HEK293 (cell line): ENCODE data around the gene KIF22.
"Not testable (repeated sequence)": the region's sequence is repeated elsewhere in the genome, so short reads cannot be mapped to it uniquely, and the experiment has no call there.

ENCODE experiments used
- CTCF ChIA-PET: fragments of 350-600 bp; formaldehyde crosslinking; extraction: SDS; loops from one replicate; lab custom pipeline; 2021; ENCODE audit warnings: antibody characterized with exemption; lab: Yijun Ruan, JAX
- POLR2A ChIA-PET: fragments of 300-600 bp; formaldehyde crosslinking; extraction: SDS; loops from one replicate; lab custom pipeline; 2020; ENCODE audit warnings: antibody characterized with exemption, inconsistent platforms; lab: Yijun Ruan, JAX
- H3K27ac ChIP-seq: fragments of 200-500 bp; sonication (Bioruptor generic); 2 replicates; pipeline ENCODE4 v1.5.1; 2014; ENCODE audit warnings: low read depth, low read length, control low read depth, inconsistent platforms; ENCODE audit errors: extremely low read depth
- H3K36me3 ChIP-seq, 2 experiments: fragments of 200-500 bp in 1 of 2; sonication (Bioruptor generic) in 1 of 2; 1 replicate in 1 of 2; 2 replicates in 1 of 2; pipeline ENCODE4 v1.5.1; 2014 to 2017; ENCODE audit warnings: inconsistent platforms in 2 of 2, low read length in 2 of 2; ENCODE audit not compliant: control insufficient read depth in 2 of 2, insufficient read depth in 1 of 2
- H3K4me1 ChIP-seq: fragments of 200-500 bp; sonication (Bioruptor generic); 2 replicates; pipeline ENCODE4 v1.5.1; 2014; ENCODE audit warnings: mild to moderate bottlenecking, low read length, inconsistent platforms; ENCODE audit not compliant: control insufficient read depth, insufficient read depth
- H3K4me3 ChIP-seq: 2 replicates; pipeline ENCODE4 v1.5.1; 2011; ENCODE audit warnings: low read depth, mild to moderate bottlenecking, control low read depth, low read length, moderate library complexity
- H3K9me3 ChIP-seq: fragments of 200-500 bp; sonication (Bioruptor generic); 2 replicates; pipeline ENCODE4 v1.5.1; 2014; ENCODE audit warnings: low read depth, low read length, inconsistent platforms; ENCODE audit not compliant: control insufficient read depth, insufficient read depth
- BCL11A ChIP-seq: fragments of 450-650 bp; formaldehyde crosslinking; IDR thresholded peaks from 2 replicates; pipeline ENCODE4 v1.5.1; 2016; ENCODE audit warnings: low read depth, missing biosample characterization, missing genetic modification characterization
- BCL11B ChIP-seq: fragments of 450-650 bp; formaldehyde crosslinking; IDR thresholded peaks from 2 replicates; pipeline ENCODE4 v1.5.1; 2016; ENCODE audit warnings: low read depth, missing biosample characterization, missing genetic modification characterization
- ELK4 ChIP-seq: IDR thresholded peaks from 2 replicates; pipeline ENCODE4 v1.6.1; 2011; ENCODE audit warnings: mild to moderate bottlenecking, low read depth, low read length, borderline replicate concordance
- GFI1B ChIP-seq: fragments of 450-650 bp; formaldehyde crosslinking; IDR thresholded peaks from 2 replicates; pipeline ENCODE4 v1.5.1; 2016; ENCODE audit warnings: missing biosample characterization, missing genetic modification characterization
- SALL2 ChIP-seq: fragments of 450-650 bp; formaldehyde crosslinking; IDR thresholded peaks from 2 replicates; pipeline ENCODE4 v1.5.0; 2017; ENCODE audit warnings: missing biosample characterization, mild to moderate bottlenecking, missing genetic modification characterization, borderline replicate concordance
- TRIM28 ChIP-seq: IDR thresholded peaks from 2 replicates; pipeline ENCODE4 v1.6.1; 2011; ENCODE audit warnings: low read length, control low read depth, borderline replicate concordance
- ZBTB8A ChIP-seq: fragments of 450-650 bp; formaldehyde crosslinking; IDR thresholded peaks from 2 replicates; pipeline ENCODE4 v1.5.1; 2016; ENCODE audit warnings: missing biosample characterization, missing genetic modification characterization
- ZFP41 ChIP-seq: fragments of 450-650 bp; formaldehyde crosslinking; IDR thresholded peaks from 2 replicates; pipeline ENCODE4 v1.5.1; 2016; ENCODE audit warnings: missing biosample characterization, missing genetic modification characterization, borderline replicate concordance
- ZNF112 ChIP-seq: fragments of 450-650 bp; formaldehyde crosslinking; IDR thresholded peaks from 2 replicates; pipeline ENCODE4 v1.5.0; 2017; ENCODE audit warnings: missing biosample characterization, missing genetic modification characterization
- ZNF121 ChIP-seq: fragments of 450-650 bp; formaldehyde crosslinking; IDR thresholded peaks from 2 replicates; pipeline ENCODE4 v1.5.1; 2016; ENCODE audit warnings: missing biosample characterization, missing genetic modification characterization
- ZNF169 ChIP-seq: fragments of 450-650 bp; formaldehyde crosslinking; IDR thresholded peaks from 2 replicates; pipeline ENCODE4 v1.5.1; 2016; ENCODE audit warnings: missing biosample characterization, missing genetic modification characterization
- ZNF184 ChIP-seq: fragments of 450-650 bp; IDR thresholded peaks from 2 replicates; pipeline ENCODE4 v1.5.1; 2018; ENCODE audit warnings: missing biosample characterization, mild to moderate bottlenecking, missing genetic modification characterization
- ZNF19 ChIP-seq: fragments of 450-650 bp; formaldehyde crosslinking; IDR thresholded peaks from 2 replicates; pipeline ENCODE4; 2016; ENCODE audit warnings: missing biosample characterization, missing genetic modification characterization, low read depth
- ZNF2 ChIP-seq: fragments of 450-650 bp; formaldehyde crosslinking; IDR thresholded peaks from 2 replicates; pipeline ENCODE4 v1.5.1; 2016; ENCODE audit warnings: missing biosample characterization, missing genetic modification characterization
- ZNF202 ChIP-seq: fragments of 450-650 bp; formaldehyde crosslinking; IDR thresholded peaks from 2 replicates; pipeline ENCODE4 v1.5.1; 2016; ENCODE audit warnings: missing biosample characterization, missing genetic modification characterization, borderline replicate concordance
- ZNF214 ChIP-seq: fragments of 450-650 bp; formaldehyde crosslinking; IDR thresholded peaks from 2 replicates; pipeline ENCODE4 v1.5.1; 2017; ENCODE audit warnings: missing biosample characterization, mild to moderate bottlenecking, missing genetic modification characterization, borderline replicate concordance
- ZNF274 ChIP-seq, 2 experiments: fragments of 200-500 bp in 1 of 2; fragments of 450-650 bp in 1 of 2; sonication (Bioruptor generic) in 1 of 2; formaldehyde crosslinking in 1 of 2; IDR thresholded peaks; 2 replicates each; pipeline versions ENCODE4 v1.5.1 to v1.6.1; 2014 to 2016; ENCODE audit warnings: borderline replicate concordance in 1 of 2, inconsistent platforms in 1 of 2, low read length in 1 of 2, missing biosample characterization in 1 of 2, missing genetic modification characterization in 1 of 2
- ZNF423 ChIP-seq: fragments of 450-650 bp; formaldehyde crosslinking; IDR thresholded peaks from 2 replicates; pipeline ENCODE4 v1.5.1; 2016; ENCODE audit warnings: missing biosample characterization, missing genetic modification characterization
- ZNF510 ChIP-seq: fragments of 450-650 bp; formaldehyde crosslinking; IDR thresholded peaks from 2 replicates; pipeline ENCODE4 v1.5.1; 2018; ENCODE audit warnings: mild to moderate bottlenecking, missing genetic modification characterization, missing biosample characterization; ENCODE audit not compliant: insufficient replicate concordance
- ZNF514 ChIP-seq: fragments of 450-650 bp; formaldehyde crosslinking; IDR thresholded peaks from 2 replicates; pipeline ENCODE4 v1.5.1; 2016; ENCODE audit warnings: missing biosample characterization, missing genetic modification characterization
- ZNF529 ChIP-seq: fragments of 450-650 bp; formaldehyde crosslinking; IDR thresholded peaks from 2 replicates; pipeline ENCODE4 v1.5.1; 2017; ENCODE audit warnings: missing genetic modification characterization, missing biosample characterization; ENCODE audit not compliant: insufficient replicate concordance
- ZNF530 ChIP-seq: fragments of 450-650 bp; formaldehyde crosslinking; IDR thresholded peaks from 2 replicates; pipeline ENCODE4 v1.5.1; 2016; ENCODE audit warnings: low read depth, missing biosample characterization, missing genetic modification characterization
- ZNF664 ChIP-seq: fragments of 450-650 bp; formaldehyde crosslinking; IDR thresholded peaks from 2 replicates; pipeline ENCODE4 v1.5.1; 2016; ENCODE audit warnings: missing biosample characterization, missing genetic modification characterization
- ZNF791 ChIP-seq: fragments of 450-650 bp; formaldehyde crosslinking; IDR thresholded peaks from 2 replicates; pipeline ENCODE4 v1.5.1; 2016; ENCODE audit warnings: missing biosample characterization, missing genetic modification characterization
- ZSCAN16 ChIP-seq: fragments of 450-650 bp; formaldehyde crosslinking; IDR thresholded peaks from 2 replicates; pipeline ENCODE4 v1.5.1; 2016; ENCODE audit warnings: missing biosample characterization, missing genetic modification characterization
- ZXDB ChIP-seq: fragments of 450-650 bp; formaldehyde crosslinking; IDR thresholded peaks from 2 replicates; pipeline ENCODE4 v1.5.1; 2016; ENCODE audit warnings: missing biosample characterization, missing genetic modification characterization
- TF ChIP-seq, protein P1 (sequence below): fragments of 450-650 bp; formaldehyde crosslinking; IDR thresholded peaks from 2 replicates; pipeline ENCODE4 v1.5.1; 2016; ENCODE audit warnings: missing biosample characterization, missing genetic modification characterization

Gene KIF22

DNA sequence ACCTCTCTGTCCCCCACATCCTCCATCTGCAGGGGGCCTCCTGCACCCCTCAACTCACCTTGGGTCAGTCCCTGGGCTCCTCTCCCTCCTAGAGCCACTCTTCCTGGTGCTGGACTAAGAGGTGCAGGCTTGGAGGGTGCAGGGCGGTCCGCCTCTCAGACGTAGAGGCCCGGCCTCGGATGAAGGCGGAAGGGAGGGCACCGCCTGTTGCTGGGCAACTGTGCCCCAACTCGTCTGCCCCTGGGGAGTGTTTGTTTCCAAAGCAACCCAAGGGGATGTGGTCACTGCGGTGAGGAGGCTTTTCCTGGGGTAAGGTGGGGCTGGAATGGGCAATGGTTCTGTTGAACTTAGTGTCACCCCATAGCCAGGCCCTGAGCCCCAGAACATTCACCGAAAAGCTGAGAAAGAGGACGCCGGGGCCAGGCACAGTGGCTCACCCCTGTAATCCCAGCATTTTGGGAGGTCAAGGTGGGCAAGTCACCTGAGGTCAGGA lies 44.7 kb upstream of the KIF22 start, which contains the start of gene C16orf54:
Gene C16orf54 (minus strand): TSS at position 138 of the 493 bp plus-strand sequence. CDS start 1,039 bp downstream, outside the sequence.
- CTCF ChIA-PET, result interaction anchor here (1.0 kb wide), 1 partner anchor 16 kb away, joined by 3 read pairs; no protein-coding TSS in a partner anchor
- TF ChIP-seq ELK4 (no peak), ZNF510 (tag by site-specific recombination) (no peak), BCL11A (tag by site-specific recombination) (no peak), TRIM28 (no peak), ZNF530 (tag by site-specific recombination) (no peak), ZNF121 (tag by site-specific recombination) (no peak), ZNF529 (tag by site-specific recombination) (no peak), ZNF514 (tag by site-specific recombination) (no peak), ZNF214 (no peak), ZFP41 (no peak), BCL11B (tag by site-specific recombination) (no peak), ZNF274 (IDR thresholded peaks at IDR 0.05; ENCODE audit: low read length) (no peak), ZNF274 (tag by site-specific recombination; IDR thresholded peaks at IDR 0.05; ENCODE audit: borderline replicate concordance) (no peak), ZNF664 (tag by site-specific recombination) (no peak), GFI1B (tag by site-specific recombination) (no peak), SALL2 (tag by site-specific recombination) (no peak), ZNF791 (no peak)
- TF ChIP-seq, all 188 proteins: peak for 0

DNA sequence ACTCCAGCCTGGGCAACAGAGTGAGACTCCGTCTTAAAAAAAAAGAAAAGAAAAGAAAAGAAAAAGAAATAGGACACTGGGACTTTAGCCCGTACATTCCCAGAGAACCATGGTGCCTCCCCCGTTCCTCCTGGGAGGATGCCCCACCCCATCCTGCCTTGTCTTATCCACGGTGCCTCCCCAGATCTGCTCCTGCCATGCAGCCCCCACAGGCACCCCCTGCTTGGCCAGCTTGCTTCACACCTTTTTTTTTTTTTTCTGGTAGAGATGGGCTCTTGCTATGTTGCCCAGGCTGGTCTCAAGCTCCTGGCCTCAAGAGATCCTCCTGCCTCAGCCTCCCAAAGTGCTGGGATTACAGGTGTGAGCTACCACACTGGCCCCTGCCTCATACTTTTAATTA lies 44.0 kb upstream of the KIF22 start:
- POLR2A ChIA-PET, H3K4me3 ChIP-seq: not testable (repeated sequence)

More for the DNA sequence above, 44.7 kb upstream of the KIF22 start, which contains the start of gene C16orf54:
- H3K9me3 ChIP-seq, result no peaks in the 10 kb centered on the region
- H3K36me3 ChIP-seq, result no peaks in the 10 kb centered on the region
- no peak within 1 kb of the TSS for H3K4me3 ChIP-seq
- H3K4me1 ChIP-seq, result no peaks in the 10 kb centered on the region
- no peak within 1 kb of the TSS for H3K27ac ChIP-seq
- POLR2A ChIA-PET, result no interaction called here

DNA sequence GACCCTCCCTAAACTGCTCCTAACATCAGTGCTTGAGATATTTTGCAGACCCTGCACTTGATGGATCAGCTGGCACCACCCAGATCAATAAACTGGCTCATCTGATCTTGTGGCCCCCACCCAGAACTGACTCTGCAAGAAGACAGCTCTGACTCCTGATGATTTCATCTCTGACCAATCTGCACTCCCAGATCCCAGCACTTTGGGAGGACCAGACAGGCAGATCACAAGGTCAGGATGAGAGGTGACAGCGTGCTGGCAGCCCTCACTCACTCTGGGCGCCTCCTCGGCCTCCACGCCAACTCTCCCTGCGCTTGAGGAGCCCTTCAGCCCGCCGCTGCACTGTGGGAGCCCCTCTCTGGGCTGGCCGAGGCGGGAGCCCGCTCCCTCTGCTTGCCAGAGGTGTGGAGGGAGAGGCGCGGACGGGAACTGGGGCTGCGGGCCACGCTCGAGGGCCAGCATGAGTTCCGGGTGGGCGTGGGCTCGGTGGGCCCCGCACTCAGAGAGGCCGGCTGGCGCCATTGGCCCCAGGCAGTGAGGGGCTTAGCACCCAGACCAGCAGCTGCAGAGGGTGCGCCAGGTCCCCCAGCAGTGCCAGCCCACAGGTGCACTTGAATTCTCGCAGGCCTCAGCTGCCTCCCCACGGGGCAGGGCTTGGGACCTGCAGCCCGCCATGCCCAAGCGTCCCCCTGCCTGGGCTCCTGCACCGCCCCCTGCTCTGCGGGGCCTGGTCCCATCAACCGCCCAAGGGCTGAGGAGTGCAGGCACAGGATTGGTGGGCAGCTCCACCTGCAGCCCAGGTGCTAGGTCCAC lies 42.4 kb upstream of the KIF22 start:
- H3K27ac ChIP-seq, result no peak overlapping the region
- H3K9me3 ChIP-seq, result no peaks in the 10 kb centered on the region
- POLR2A ChIA-PET, result no interaction called here
- CTCF ChIA-PET, result interaction anchor here (0.8 kb wide), 1 partner anchor 258 kb away, joined by 4 read pairs; no protein-coding TSS in a partner anchor
- no peak overlapping the region for H3K4me3 ChIP-seq
- H3K36me3 ChIP-seq, result no peaks in the 10 kb centered on the region
- H3K4me1 ChIP-seq, result no peaks in the 10 kb centered on the region
- TF ChIP-seq ZNF2 (tag by site-specific recombination) (no peak), ZNF202 (tag by site-specific recombination) (peak; percentile 53; the same call in 1 of the 2 replicates), ZSCAN16 (tag by site-specific recombination) (no peak), ZNF169 (peak; percentile 47; the same call in 1 of the 2 replicates), ZNF184 (0 out of 2 replicates have a peak, but pooled peaks have one; percentile 37), ZXDB (tag by site-specific recombination) (no peak), ZNF423 (no peak), ZBTB8A (tag by site-specific recombination) (peak; percentile 54), ZNF19 (tag by site-specific recombination) (no peak), ZNF112 (tag by site-specific recombination) (peak; percentile 71; the same call in 1 of the 2 replicates)
- TF ChIP-seq, protein P1, sequence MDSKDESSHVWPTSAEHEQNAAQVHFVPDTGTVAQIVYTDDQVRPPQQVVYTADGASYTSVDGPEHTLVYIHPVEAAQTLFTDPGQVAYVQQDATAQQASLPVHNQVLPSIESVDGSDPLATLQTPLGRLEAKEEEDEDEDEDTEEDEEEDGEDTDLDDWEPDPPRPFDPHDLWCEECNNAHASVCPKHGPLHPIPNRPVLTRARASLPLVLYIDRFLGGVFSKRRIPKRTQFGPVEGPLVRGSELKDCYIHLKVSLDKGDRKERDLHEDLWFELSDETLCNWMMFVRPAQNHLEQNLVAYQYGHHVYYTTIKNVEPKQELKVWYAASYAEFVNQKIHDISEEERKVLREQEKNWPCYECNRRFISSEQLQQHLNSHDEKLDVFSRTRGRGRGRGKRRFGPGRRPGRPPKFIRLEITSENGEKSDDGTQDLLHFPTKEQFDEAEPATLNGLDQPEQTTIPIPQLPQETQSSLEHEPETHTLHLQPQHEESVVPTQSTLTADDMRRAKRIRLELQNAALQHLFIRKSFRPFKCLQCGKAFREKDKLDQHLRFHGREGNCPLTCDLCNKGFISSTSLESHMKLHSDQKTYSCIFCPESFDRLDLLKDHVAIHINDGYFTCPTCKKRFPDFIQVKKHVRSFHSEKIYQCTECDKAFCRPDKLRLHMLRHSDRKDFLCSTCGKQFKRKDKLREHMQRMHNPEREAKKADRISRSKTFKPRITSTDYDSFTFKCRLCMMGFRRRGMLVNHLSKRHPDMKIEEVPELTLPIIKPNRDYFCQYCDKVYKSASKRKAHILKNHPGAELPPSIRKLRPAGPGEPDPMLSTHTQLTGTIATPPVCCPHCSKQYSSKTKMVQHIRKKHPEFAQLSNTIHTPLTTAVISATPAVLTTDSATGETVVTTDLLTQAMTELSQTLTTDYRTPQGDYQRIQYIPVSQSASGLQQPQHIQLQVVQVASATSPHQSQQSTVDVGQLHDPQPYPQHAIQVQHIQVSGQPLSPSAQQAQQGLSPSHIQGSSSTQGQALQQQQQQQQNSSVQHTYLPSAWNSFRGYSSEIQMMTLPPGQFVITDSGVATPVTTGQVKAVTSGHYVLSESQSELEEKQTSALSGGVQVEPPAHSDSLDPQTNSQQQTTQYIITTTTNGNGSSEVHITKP, result no peak

More for the DNA sequence above, 44.0 kb upstream of the KIF22 start:
- not testable (repeated sequence) for H3K9me3 ChIP-seq, H3K4me1 ChIP-seq, H3K36me3 ChIP-seq, H3K27ac ChIP-seq
- CTCF ChIA-PET, result interaction anchor here (1.0 kb wide), 1 partner anchor 17 kb away, joined by 3 read pairs; no protein-coding TSS in a partner anchor
